Left lung (tissue), 10 donors: ENCODE results near the gene RFX7. TPM values are rescaled to one million over a fixed set of nuclear protein-coding genes. Genes with fewer than 3 reads are reported as not detected.

Source experiments
- ATAC-seq: fragments of 200-7000 bp; cut with Tn5 transposase; one replicate; pipeline ENCODE4 v1.9.1; 2020; ENCODE audit warnings: moderate library complexity
- DNase-seq, 4 donors: peaks; one replicate each; pipeline ENCODE4 v3.0.0-alpha.2; 2013 to 2020
- H3K27ac ChIP-seq, 2 donors: fragments of 200-600 bp; sonication (generic) in 1 of 2; one replicate each; pipeline versions ENCODE4 v1.5.0 to v1.8.0; 2020 to 2021
- H3K27me3 ChIP-seq, 2 donors: fragments of 200-600 bp; sonication (generic) in 1 of 2; one replicate each; pipeline versions ENCODE4 v1.5.0 to v1.8.0; 2020 to 2021
- H3K36me3 ChIP-seq, 2 donors: fragments of 200-600 bp; sonication (generic) in 1 of 2; one replicate each; pipeline versions ENCODE4 v1.5.0 to v1.8.0; 2020 to 2021
- H3K4me1 ChIP-seq, 2 donors: fragments of 200-600 bp; one replicate each; pipeline ENCODE4 v1.8.0; 2021
- H3K4me3 ChIP-seq, 2 donors: fragments of 200-600 bp; sonication (generic) in 1 of 2; one replicate each; pipeline versions ENCODE4 v1.5.0 to v1.8.0; 2020 to 2021; ENCODE audit warnings: mild to moderate bottlenecking in 1 of 2
- H3K9me3 ChIP-seq, 2 donors: fragments of 200-600 bp; sonication (generic) in 1 of 2; one replicate each; pipeline versions ENCODE4 v1.5.0 to v1.8.0; 2020 to 2021
- CTCF ChIP-seq, 2 donors: fragments of 200-600 bp; sonication (generic) in 1 of 2; IDR thresholded peaks; one replicate each; pipeline versions ENCODE4 v1.5.0 to v1.8.0; 2021; ENCODE audit warnings: antibody characterized with exemption in 2 of 2
- intact Hi-C, 2 donors: fragments of 100-400 bp; cut with DNase I; formaldehyde crosslinking; loops; one replicate each; pipeline versions ENCODE4 v1.11.2 to v1.14.2; 2022
- polyA plus RNA-seq, 6 donors: library from polyadenylated mRNA; unstranded; fragments of 120-200 nt; gene quantifications; one replicate each; pipeline ENCODE4 v1.2.1, GENCODE V29; 2013; ENCODE audit not compliant: insufficient read length in 6 of 6
- total RNA-seq, 2 donors: library from RNA; stranded (reverse); fragmentation: NEBNext Ultra II Directional; extraction: Animal tissue kit (Norgen Biotek cat#: 25700); gene quantifications; one replicate each; pipeline ENCODE4 v1.2.1, GENCODE V29; 2021
- donor health status: DM: no; HTN: yes; CAD: no.
- donor health status: DM: no; HTN: no; CAD: no.

RFX7 gene
- total and polyA plus RNA-seq, 8 donors = 16.7 to 28.1 (median 25.4) TPM

DNA sequence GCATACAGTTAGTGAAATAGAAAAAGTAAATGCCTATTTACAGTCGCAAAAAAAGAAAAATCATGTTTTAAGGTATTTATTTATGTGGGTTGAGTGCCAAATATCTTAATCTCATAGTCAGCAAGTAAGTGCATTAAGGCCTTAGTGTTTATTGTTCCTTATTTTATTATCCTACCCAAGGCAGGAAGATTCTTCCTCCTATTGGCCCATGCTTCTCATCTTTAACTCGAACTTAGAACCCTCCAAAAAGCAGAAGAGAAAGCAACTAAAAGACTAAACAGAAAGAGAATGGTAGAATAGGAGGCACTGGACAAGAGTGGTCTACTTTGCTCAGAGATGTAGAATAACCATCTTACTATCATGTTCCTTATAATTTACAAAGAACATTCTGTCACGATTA is 7.5 kb downstream of the RFX7 start:
- H3K4me1 ChIP-seq = peaks cover 0 to 12% of the 10 kb centered on the region in 2 donors
- H3K27ac ChIP-seq = no peak overlapping the region
- TF ChIP-seq CTCF (IDR thresholded peaks at IDR 0.05) = no peak
- DNase-seq (no peak), ATAC-seq (no peak)
- H3K4me3 ChIP-seq = no peak overlapping the region
- H3K9me3 ChIP-seq = peaks cover 0 to 21% of the 10 kb centered on the region in 2 donors
- no peaks in the 10 kb centered on the region for H3K27me3 ChIP-seq
- intact Hi-C loops = no loop called here
- peaks cover 0 to 18% of the 10 kb centered on the region in 2 donors for H3K36me3 ChIP-seq

DNA sequence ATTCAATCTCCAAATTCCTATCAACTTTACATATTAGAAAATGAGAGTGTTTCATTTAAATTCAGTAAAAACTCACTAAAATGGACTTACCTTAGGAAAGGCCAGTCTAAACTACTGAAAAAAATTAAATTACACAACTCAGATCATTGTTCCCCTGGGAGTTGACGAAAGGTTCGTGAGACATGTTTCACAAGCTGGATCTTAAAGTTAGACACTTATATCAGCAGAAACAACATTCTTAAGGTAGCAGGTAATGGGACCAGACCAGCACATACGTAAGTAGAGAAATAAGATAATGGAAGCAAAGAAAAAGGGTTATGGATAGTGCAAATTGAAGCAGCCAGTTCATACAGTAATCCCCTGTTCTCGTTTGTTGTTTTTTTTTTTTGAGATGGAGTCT is 8.9 kb downstream of the RFX7 start:
- peak; percentile 36 for ATAC-seq

DNA sequence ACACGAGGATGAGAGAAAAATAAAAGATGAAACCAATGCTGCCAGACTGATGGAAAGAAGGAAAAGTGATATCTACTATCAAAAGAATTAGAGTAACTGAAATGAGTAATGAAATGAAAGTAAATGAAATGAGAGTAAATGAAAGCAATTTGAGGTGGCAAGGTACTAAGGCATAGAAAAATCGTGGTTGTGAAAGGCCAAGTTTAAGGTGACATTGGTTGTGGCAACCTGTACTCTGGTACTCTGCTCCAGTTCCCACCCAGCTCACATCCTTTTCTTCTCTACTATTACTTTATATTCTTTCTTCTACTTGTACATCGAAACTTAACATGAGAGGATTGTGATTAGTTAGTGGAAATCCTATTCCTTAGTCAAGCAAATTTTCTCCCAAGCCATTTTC is 10.1 kb downstream of the RFX7 start:
- Histone ChIP-seq H3K27ac (no peak overlapping the region), H3K4me1 (peaks cover 0 to 4% of the 10 kb centered on the region in 2 donors), H3K4me3 (no peak overlapping the region), H3K36me3 (peaks cover 0 to 29% of the 10 kb centered on the region in 2 donors), H3K9me3 (peaks cover 0 to 37% of the 10 kb centered on the region in 2 donors), H3K27me3 (no peaks in the 10 kb centered on the region)
- ATAC-seq = no peak
- no peak for DNase-seq
- intact Hi-C loops = no loop called here
- no peak for TF ChIP-seq CTCF (IDR thresholded peaks at IDR 0.05)

More for the DNA sequence above, 8.9 kb downstream of the RFX7 start:
- Histone ChIP-seq H3K9me3 (peaks cover 0 to 27% of the 10 kb centered on the region in 2 donors), H3K36me3 (peaks cover 0 to 23% of the 10 kb centered on the region in 2 donors), H3K4me3 (no peak overlapping the region), H3K27me3 (no peaks in the 10 kb centered on the region), H3K4me1 (peaks cover 0 to 4% of the 10 kb centered on the region in 2 donors), H3K27ac (no peak overlapping the region)
- no peak for TF ChIP-seq CTCF (IDR thresholded peaks at IDR 0.05)
- DNase-seq = no peak
- intact Hi-C loops = no loop called here

DNA sequence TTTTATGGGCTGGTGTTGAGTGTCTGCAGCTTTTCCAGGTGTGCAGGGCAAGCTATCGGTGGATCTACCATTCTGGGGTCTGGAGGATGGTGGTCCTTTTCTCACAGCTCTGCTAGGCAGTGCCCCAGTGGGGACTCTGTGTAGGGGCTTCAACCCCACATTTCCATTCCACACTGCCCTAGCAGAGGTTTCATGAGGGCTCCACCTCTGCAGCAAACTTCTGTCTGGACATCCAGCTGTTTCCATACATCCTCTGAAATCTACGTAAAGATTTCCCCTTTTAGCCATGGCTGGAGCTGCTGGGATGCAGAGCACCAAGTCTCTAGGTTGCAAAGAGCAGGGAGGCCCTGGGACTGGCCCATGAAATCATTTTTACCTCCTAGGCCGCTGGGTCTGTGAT is 11.6 kb downstream of the RFX7 start:
- no peak for TF ChIP-seq CTCF (IDR thresholded peaks at IDR 0.05)
- Histone ChIP-seq H3K27me3 (no peaks in the 10 kb centered on the region), H3K4me3 (no peak overlapping the region), H3K9me3 (peaks cover 0 to 51% of the 10 kb centered on the region in 2 donors), H3K27ac (no peak overlapping the region), H3K4me1 (no peaks in the 10 kb centered on the region), H3K36me3 (peaks cover 0 to 29% of the 10 kb centered on the region in 2 donors)
- intact Hi-C loops = no loop called here
- DNase-seq = no peak
- ATAC-seq = no peak

GRCh38 chr15:56228854-56229253 is 14.8 kb downstream of the RFX7 start:
- no peaks in the 10 kb centered on the region for H3K4me1 ChIP-seq
- no peak overlapping the region for H3K27ac ChIP-seq
- DNase-seq (no peak), ATAC-seq (no peak)
- intact Hi-C loops = no loop called here
- peaks cover 0 to 29% of the 10 kb centered on the region in 2 donors for H3K36me3 ChIP-seq
- no peak for TF ChIP-seq CTCF (IDR thresholded peaks at IDR 0.05)
- no peaks in the 10 kb centered on the region for H3K27me3 ChIP-seq
- H3K4me3 ChIP-seq = no peak overlapping the region
- H3K9me3 ChIP-seq = peaks cover 0 to 51% of the 10 kb centered on the region in 2 donors
